Spinal cord (tissue), 10 donors: ENCODE measurements around the gene NCK1. TPM values are rescaled to one million over a fixed set of nuclear protein-coding genes. Genes with fewer than 3 reads are reported as not detected.

Experiments
- DNase-seq, 6 donors: peaks; one replicate each; pipeline versions ENCODE4 v3.0.0 to v3.0.0-alpha.2; 2013 to 2015; ENCODE audit warnings: low spot score in 6 of 6, low read depth in 4 of 6
- H3K27ac ChIP-seq: one replicate; pipeline ENCODE4 v1.5.1; 2013; ENCODE audit warnings: low read depth, low read length, control low read depth
- H3K27me3 ChIP-seq: one replicate; pipeline ENCODE4 v1.6.1; 2013; ENCODE audit warnings: low read length; ENCODE audit not compliant: control insufficient read depth, insufficient read depth
- H3K36me3 ChIP-seq: one replicate; pipeline ENCODE4 v1.6.1; 2013; ENCODE audit warnings: low read length; ENCODE audit not compliant: control insufficient read depth, insufficient read depth
- H3K4me1 ChIP-seq: one replicate; pipeline ENCODE4 v1.6.1; 2013; ENCODE audit warnings: low read length; ENCODE audit not compliant: control insufficient read depth, insufficient read depth
- H3K4me3 ChIP-seq: one replicate; pipeline ENCODE4 v1.5.1; 2013; ENCODE audit warnings: low read depth, low read length, control low read depth
- H3K9me3 ChIP-seq: one replicate; pipeline ENCODE4 v1.6.1; 2013; ENCODE audit warnings: low read length; ENCODE audit not compliant: control insufficient read depth, insufficient read depth
- WGBS: methylation state at CpG from one replicate; pipeline ENCODE4 v1.1.5; 2013; ENCODE audit warnings: missing lambda C conversion rate; ENCODE audit not compliant: insufficient coverage; 5-methylcytosine and 5-hydroxymethylcytosine counted together
- polyA plus RNA-seq, 2 donors: library from polyadenylated mRNA; unstranded; fragments of 120-200 nt; gene quantifications; one replicate each; pipeline ENCODE4 v1.2.1, GENCODE V29; 2013; ENCODE audit not compliant: insufficient read length in 2 of 2
- total RNA-seq, 2 donors: library from RNA; depleted of rRNA in 1 of 2; stranded (reverse); fragments of 120-200 nt in 1 of 2; fragments of >200 nt in 1 of 2; gene quantifications; one replicate each; pipeline versions ENCODE4 v1.2.3 to v1.2.4, GENCODE V29; 2013 to 2014
- donor health status: healthy.

The NCK1 gene
- total and polyA plus RNA-seq, 4 donors, result 27.7 to 40.3 (median 34.2) TPM

DNA sequence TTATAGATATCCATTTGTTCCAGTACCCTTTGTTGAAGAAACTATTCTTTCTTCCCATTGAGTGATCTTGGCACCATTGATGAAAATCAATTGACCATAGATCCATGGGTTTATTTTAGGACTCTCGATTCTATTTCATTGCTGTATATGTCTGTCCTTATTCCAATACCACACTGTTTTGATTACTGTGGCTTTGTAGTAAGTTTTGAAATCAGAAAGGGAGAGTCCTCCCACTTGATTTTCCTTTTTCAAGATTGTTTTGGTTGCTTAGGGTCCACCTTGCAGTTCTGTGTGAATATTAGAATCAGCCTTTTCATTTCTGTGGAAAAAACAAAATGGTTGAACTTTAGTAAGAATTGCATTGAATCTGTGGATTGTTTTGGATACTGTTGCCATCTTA, 75.2 kb downstream of the NCK1 start:
- no peaks in the 10 kb centered on the region for H3K4me1 ChIP-seq
- no peaks in the 10 kb centered on the region for H3K27me3 ChIP-seq
- peaks cover 6% of the 10 kb centered on the region for H3K9me3 ChIP-seq
- WGBS, result no CpG with 5 or more reads among the region's 1 CpG
- no peaks in the 10 kb centered on the region for H3K36me3 ChIP-seq
- no peak overlapping the region for H3K4me3 ChIP-seq
- no peak for DNase-seq
- no peak overlapping the region for H3K27ac ChIP-seq

DNA sequence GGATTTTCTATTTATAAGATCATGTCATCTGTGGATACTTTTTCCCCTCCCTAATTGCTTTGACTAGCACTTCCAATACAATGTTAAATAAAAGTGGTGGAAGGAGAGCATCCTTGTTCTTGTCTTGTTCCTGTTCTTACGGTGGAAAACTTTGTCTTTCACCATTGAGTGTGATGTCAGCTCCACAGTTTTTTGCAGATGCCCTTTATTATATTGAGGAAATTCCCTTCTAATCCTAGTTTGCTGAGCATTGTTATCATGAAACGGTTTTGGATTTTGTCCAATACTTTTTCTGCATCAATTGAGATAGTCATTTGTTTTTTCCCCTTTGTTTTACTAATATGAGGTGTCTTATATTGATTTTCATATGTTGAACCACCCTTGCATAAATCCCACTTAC, 75.8 kb downstream of the NCK1 start:
- Histone ChIP-seq H3K27ac (no peak overlapping the region), H3K4me3 (no peak overlapping the region), H3K9me3 (peaks cover 6% of the 10 kb centered on the region), H3K36me3 (no peaks in the 10 kb centered on the region), H3K4me1 (peaks cover 5% of the 10 kb centered on the region), H3K27me3 (no peaks in the 10 kb centered on the region)
- no peak for DNase-seq
- no CpG with 5 or more reads among the region's 2 CpGs for WGBS

DNA sequence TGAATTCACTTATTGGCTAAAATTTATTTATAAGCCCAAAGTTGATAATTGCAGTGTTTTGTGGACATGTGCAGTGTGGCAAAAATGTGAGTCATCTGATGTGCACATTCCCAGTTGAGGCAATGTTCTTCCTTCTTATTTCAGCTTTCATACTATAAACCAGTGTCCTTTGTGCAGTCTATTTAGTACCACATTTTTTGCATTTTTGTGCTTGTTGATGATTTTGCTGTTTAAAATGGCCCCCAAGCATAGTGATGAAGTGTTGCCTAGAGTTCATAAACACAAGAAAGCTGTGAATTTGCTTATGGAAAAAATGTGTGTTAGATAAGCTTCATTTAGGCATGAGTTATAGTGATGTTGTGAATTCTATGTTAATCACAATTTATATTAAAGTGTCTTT, 76.3 kb downstream of the NCK1 start:
- no peak overlapping the region for H3K4me3 ChIP-seq
- no peaks in the 10 kb centered on the region for H3K27me3 ChIP-seq
- no peak for DNase-seq
- peaks cover 6% of the 10 kb centered on the region for H3K4me1 ChIP-seq
- peaks cover 6% of the 10 kb centered on the region for H3K9me3 ChIP-seq
- no peak overlapping the region for H3K27ac ChIP-seq
- H3K36me3 ChIP-seq, result no peaks in the 10 kb centered on the region

DNA sequence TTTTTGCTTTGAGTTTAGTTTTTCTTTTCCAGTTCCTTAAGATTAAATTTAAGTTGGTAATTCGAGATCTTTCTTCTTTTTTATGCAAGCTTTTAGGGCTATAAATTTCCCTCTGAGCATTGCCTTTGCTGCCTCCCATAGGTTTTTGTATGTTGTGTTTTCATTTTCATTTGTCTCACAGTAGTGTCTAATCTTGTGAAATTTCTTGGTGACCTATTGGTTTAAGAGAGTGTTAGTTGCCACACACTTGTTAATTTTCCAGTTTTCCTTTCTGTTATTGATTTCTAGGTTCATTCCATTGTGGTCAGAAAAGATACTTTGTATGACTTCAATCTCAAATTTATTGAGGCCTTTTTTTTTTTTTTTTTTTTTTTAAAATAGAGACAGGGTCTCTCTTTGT, 77.5 kb downstream of the NCK1 start:
- WGBS, result no CpG with 5 or more reads among the region's 1 CpG
- Histone ChIP-seq H3K4me3 (no peak overlapping the region), H3K27me3 (no peaks in the 10 kb centered on the region), H3K4me1 (peaks cover 6% of the 10 kb centered on the region), H3K27ac (no peak overlapping the region), H3K36me3 (no peaks in the 10 kb centered on the region), H3K9me3 (peaks cover 6% of the 10 kb centered on the region)
- DNase-seq, result no peak

DNA sequence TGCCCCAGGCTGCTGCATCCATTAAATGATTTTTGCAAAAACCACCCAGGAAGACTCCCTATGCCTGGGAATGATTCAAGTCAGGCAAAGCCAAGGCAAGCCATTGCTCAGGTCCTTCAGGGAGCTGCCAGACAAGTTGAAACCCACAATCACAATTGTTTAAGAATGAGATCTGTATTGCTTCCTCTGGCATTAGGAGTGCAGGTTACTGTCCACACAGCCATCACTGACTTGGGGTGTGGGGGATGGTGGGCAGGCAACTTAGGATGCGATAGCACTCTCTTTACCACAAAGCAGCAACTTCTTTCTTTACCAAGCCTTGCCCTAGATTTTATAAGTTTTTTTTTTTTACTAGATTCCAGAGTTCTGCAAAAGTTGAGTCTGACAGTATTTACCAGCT, 80.8 kb downstream of the NCK1 start:
- Histone ChIP-seq H3K9me3 (peaks cover 4% of the 10 kb centered on the region), H3K27ac (no peak overlapping the region), H3K4me1 (peaks cover 6% of the 10 kb centered on the region), H3K27me3 (no peaks in the 10 kb centered on the region), H3K4me3 (no peak overlapping the region), H3K36me3 (no peaks in the 10 kb centered on the region)
- no CpG with 5 or more reads among the region's 1 CpG for WGBS
- no peak for DNase-seq

DNA sequence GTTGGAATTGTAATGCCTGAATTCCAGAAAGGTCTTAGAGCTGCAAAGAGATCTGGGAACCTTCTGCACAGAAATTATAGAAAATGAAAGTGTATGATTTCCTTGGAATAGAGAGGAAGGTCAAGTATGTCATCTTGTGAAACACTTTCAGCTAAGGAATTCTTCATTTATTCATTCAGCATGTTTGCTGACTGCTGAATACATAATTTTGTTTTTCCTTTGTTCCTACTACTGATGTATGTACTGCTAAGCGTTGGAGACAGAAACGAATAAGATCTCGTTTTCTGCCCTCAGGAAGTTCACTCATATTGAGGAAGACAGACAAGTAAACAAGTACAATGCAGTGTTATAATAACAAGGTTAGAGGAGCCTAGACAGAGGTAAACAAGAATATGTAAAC, 81.4 kb downstream of the NCK1 start:
- no CpG with 5 or more reads among the region's 3 CpGs for WGBS
- Histone ChIP-seq H3K27ac (no peak overlapping the region), H3K27me3 (no peaks in the 10 kb centered on the region), H3K4me1 (peaks cover 6% of the 10 kb centered on the region), H3K4me3 (no peak overlapping the region), H3K36me3 (no peaks in the 10 kb centered on the region), H3K9me3 (peaks cover 4% of the 10 kb centered on the region)
- no peak for DNase-seq

DNA sequence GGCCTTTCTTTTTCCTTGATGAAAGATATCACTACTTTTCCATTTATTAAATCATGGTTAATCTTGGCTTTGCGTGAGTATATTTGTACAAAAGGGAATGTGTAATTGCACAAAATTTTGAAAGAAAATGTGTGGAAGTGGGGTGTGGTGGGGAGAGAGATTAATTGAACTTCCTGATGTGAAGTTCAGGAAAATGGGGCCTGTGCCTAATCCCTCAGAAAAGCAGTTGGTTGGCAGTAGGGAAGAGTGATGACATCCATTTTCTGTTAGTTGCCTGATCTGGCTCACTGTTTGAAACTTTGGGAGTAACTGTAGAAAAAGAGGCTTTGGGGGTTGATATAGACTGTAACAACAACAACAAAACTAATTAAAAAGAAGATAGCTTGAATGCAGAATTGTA, 85.0 kb downstream of the NCK1 start:
- H3K9me3 ChIP-seq, result no peaks in the 10 kb centered on the region
- H3K4me3 ChIP-seq, result no peak overlapping the region
- H3K36me3 ChIP-seq, result no peaks in the 10 kb centered on the region
- H3K27ac ChIP-seq, result no peak overlapping the region
- no peaks in the 10 kb centered on the region for H3K27me3 ChIP-seq
- no peak for DNase-seq
- WGBS, result 83% methylated on average over 1 of the region's 1 CpG
- H3K4me1 ChIP-seq, result peaks cover 6% of the 10 kb centered on the region

DNA sequence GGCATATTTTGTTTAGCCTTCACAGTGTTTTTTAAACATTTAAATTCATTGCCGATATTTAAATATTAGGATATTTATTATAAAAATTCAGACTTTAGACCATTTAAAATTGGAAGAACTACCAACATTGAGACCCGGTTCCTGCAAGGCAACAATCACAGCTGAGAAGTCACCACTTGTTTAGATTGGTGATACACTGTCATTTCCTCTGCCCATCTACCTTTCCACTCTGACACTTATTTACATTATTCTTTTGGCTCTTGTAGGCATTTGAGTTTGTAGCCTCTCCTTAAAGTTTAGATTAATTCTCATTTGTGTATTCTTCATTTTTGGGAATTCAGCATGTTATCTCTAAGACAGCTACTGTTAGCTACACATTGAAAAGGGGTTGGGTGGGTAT, 85.5 kb downstream of the NCK1 start:
- no peak for DNase-seq
- H3K4me3 ChIP-seq, result no peak overlapping the region
- H3K27ac ChIP-seq, result no peak overlapping the region
- WGBS, result no CpG with 5 or more reads among the region's 2 CpGs
- H3K36me3 ChIP-seq, result no peaks in the 10 kb centered on the region
- no peaks in the 10 kb centered on the region for H3K27me3 ChIP-seq
- no peaks in the 10 kb centered on the region for H3K9me3 ChIP-seq
- H3K4me1 ChIP-seq, result peaks cover 5% of the 10 kb centered on the region

DNA sequence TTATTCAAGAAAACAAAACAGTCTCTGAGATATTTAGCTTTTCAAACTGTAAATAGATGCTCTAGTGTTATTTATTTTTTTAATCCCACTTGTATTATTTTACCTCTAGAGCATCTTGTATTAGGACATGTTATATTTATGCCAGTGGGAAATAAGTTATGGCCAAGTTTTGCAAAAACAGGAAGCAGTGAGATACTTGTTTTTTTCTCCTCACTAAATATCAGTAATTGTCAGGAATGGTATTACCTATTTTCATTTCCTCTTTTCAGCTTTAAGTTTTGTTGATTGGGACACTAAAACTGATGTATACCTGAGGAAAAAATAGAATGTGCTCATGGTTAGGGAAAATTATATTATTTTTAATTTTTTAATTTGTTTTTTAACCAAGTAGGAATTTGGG, 87.1 kb downstream of the NCK1 start:
- H3K4me1 ChIP-seq, result no peaks in the 10 kb centered on the region
- H3K27ac ChIP-seq, result no peak overlapping the region
- H3K36me3 ChIP-seq, result no peaks in the 10 kb centered on the region
- H3K27me3 ChIP-seq, result no peaks in the 10 kb centered on the region
- H3K4me3 ChIP-seq, result no peak overlapping the region
- H3K9me3 ChIP-seq, result no peaks in the 10 kb centered on the region
- no peak for DNase-seq

DNA sequence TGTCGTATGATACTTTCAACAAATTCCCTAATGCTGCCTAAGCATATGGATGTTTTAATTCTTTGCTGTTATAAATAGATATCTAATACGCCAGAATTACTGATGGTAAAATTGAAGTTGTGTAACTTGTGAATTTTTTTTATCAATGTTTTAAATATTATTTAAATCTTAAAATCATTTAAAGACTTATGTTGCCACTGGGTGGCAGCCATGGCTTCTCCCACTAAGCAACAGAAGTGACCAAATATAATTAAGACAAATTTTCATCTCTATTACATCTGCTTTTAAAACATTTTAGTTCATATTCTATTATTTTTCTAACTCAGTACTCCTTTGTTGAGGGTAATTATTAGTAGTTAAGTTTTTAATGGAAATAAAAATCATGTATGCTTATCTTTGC, 87.7 kb downstream of the NCK1 start:
- Histone ChIP-seq H3K4me1 (no peaks in the 10 kb centered on the region), H3K9me3 (no peaks in the 10 kb centered on the region), H3K4me3 (no peak overlapping the region), H3K27me3 (no peaks in the 10 kb centered on the region), H3K36me3 (no peaks in the 10 kb centered on the region), H3K27ac (no peak overlapping the region)
- no peak for DNase-seq
- no CpG with 5 or more reads among the region's 2 CpGs for WGBS

DNA sequence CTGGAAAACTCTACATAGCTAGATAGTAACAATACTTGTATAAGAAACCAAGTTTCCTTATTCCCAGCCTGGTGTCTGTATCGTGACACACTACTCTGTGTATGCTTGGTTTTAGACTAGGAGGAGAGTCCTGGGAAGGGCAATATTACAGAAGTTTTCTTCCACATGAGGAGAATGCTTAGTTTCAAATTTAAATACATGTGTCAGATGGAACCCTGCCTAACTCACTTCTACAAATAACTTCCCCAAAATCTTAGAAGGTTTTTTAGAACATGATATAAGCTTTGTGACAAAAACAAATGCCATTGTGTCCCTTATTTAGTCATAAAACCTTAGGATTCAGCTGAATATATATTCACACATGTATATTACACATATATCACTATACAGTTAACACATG, 88.6 kb downstream of the NCK1 start:
- Histone ChIP-seq H3K36me3 (no peaks in the 10 kb centered on the region), H3K27ac (no peak overlapping the region), H3K4me1 (no peaks in the 10 kb centered on the region), H3K27me3 (no peaks in the 10 kb centered on the region), H3K9me3 (no peaks in the 10 kb centered on the region), H3K4me3 (no peak overlapping the region)
- WGBS, result no CpG with 5 or more reads among the region's 1 CpG
- DNase-seq, result no peak
